ENCODE measurements around the gene AFG1L. TPM values are rescaled to one million over a fixed set of nuclear protein-coding genes. Genes with fewer than 3 reads are reported as not detected.

Gene AFG1L
- total and polyA plus RNA-seq, 4 donors: 2.7 to 2.8 (median 2.7) TPM

- Histone ChIP-seq H3K4me1 (ENCODE audit: control insufficient read depth in 4 of 4, insufficient read depth in 4 of 4, low read length in 3 of 4) (peaks cover 6 to 55% (median 40%) of the 10 kb centered on the region in 4 donors), H3K4me3 (ENCODE audit: low read depth in 1 of 3, low read length in 3 of 3) (peak overlapping the region; percentile 68 to 90 (median 84)), H3K27me3 (ENCODE audit: control insufficient read depth in 4 of 4, insufficient read depth in 4 of 4, low read length in 3 of 4) (no peaks in the 10 kb centered on the region), H3K36me3 (ENCODE audit: control insufficient read depth in 4 of 4, insufficient read depth in 3 of 4, low read depth in 1 of 4, low read length in 3 of 4) (peaks cover 0 to 6% (median 3%) of the 10 kb centered on the region in 4 donors), H3K9ac (ENCODE audit: low read depth in 1 of 2, low read length in 2 of 2) (peak overlapping the region; percentile 24 to 93), H3K27ac (ENCODE audit: low read depth in 1 of 2, low read length in 2 of 2) (peak overlapping the region; percentile 84 to 100), H3K9me3 (ENCODE audit: control insufficient read depth in 4 of 4, low read length in 3 of 4) (no peaks in the 10 kb centered on the region)
- peak; percentile 67 for DNase-seq (ENCODE audit: low spot score)
- TF ChIP-seq RAD21 (IDR thresholded peaks at IDR 0.05) (peak; percentile 43 to 63), SP1 (IDR thresholded peaks at IDR 0.05) (no peak), NR2F2 (IDR thresholded peaks at IDR 0.05) (no peak), ZBTB33 (IDR thresholded peaks at IDR 0.05) (no peak), MAX (IDR thresholded peaks at IDR 0.05) (peak; percentile 75), HNF4G (IDR thresholded peaks at IDR 0.05) (no peak), YY1 (IDR thresholded peaks at IDR 0.05) (no peak), RXRA (IDR thresholded peaks at IDR 0.05) (peak; percentile 39 to 52), JUND (IDR thresholded peaks at IDR 0.05) (peak in 1 of 2 donors; percentile 39), TAF1 (conservative IDR thresholded peaks at IDR 0.05) (no peak), GABPA (IDR thresholded peaks at IDR 0.05 in 1 of 2, conservative IDR thresholded peaks at IDR 0.05 in 1 of 2) (no peak), FOXA1 (IDR thresholded peaks at IDR 0.05) (no peak), EGR1 (IDR thresholded peaks at IDR 0.05; ENCODE audit: low read depth in 2 of 2) (no peak), REST (IDR thresholded peaks at IDR 0.05) (no peak), HNF4A (conservative IDR thresholded peaks at IDR 0.05) (peak; percentile 3 to 16), FOXA2 (IDR thresholded peaks at IDR 0.05) (no peak)
- TF ChIP-seq, protein P1, sequence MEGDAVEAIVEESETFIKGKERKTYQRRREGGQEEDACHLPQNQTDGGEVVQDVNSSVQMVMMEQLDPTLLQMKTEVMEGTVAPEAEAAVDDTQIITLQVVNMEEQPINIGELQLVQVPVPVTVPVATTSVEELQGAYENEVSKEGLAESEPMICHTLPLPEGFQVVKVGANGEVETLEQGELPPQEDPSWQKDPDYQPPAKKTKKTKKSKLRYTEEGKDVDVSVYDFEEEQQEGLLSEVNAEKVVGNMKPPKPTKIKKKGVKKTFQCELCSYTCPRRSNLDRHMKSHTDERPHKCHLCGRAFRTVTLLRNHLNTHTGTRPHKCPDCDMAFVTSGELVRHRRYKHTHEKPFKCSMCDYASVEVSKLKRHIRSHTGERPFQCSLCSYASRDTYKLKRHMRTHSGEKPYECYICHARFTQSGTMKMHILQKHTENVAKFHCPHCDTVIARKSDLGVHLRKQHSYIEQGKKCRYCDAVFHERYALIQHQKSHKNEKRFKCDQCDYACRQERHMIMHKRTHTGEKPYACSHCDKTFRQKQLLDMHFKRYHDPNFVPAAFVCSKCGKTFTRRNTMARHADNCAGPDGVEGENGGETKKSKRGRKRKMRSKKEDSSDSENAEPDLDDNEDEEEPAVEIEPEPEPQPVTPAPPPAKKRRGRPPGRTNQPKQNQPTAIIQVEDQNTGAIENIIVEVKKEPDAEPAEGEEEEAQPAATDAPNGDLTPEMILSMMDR (IDR thresholded peaks at IDR 0.05; ENCODE audit: low read depth, low read length, missing input control): no peak
- TF ChIP-seq, protein P2, sequence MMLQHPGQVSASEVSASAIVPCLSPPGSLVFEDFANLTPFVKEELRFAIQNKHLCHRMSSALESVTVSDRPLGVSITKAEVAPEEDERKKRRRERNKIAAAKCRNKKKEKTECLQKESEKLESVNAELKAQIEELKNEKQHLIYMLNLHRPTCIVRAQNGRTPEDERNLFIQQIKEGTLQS (IDR thresholded peaks at IDR 0.05): peak; percentile 44
- WGBS: 10% methylated on average over 17 of the region's 17 CpGs
These were observed 267.7 kb downstream of the AFG1L start for GRCh38 chr6:108562503-108562993.

Measured in liver (tissue), 9 donors.